ENCODE measurements around the gene TADA2B.

DNA sequence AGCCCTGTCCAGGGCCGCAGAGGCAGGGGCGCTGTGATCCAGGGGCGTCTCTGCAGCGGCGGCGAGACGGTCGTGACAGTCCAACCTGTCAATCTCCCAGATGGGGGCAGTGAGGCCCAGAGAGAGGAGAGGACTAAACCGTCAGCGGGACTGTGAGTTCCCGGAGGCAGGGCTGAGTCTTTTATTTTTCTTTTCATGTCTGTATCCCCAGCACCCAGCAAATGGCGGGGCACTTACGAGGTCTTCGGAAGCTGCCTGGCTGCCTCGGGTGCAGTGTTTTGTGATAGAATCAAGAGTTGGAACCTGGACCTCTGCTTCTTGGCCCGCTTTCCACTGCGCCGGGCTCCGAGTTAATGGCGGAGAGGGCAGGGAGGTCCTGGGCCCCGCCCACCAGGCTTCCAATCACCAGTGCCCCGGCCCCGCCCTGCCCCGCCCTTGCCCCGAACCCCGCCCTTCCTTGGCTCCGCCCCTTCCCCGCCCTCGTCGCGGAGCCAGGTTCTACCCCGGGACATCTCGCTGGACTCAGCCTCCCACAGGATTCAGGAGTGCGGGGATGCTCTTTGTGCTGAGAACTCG is 59.9 kb downstream of the TADA2B start:
- TF ChIP-seq EP300 (IDR thresholded peaks at IDR 0.05) (no peak), CEBPB (IDR thresholded peaks at IDR 0.05) (no peak), RCOR1 (IDR thresholded peaks at IDR 0.05; ENCODE audit: low read depth, low read length) (no peak), SMC3 (IDR thresholded peaks at IDR 0.05) (no peak), ZNF302 (CRISPR knock-in tag; IDR thresholded peaks at IDR 0.05) (no peak), POLR2A (IDR thresholded peaks at IDR 0.05; ENCODE audit: low read length) (peak; percentile 55), MAFK (IDR thresholded peaks at IDR 0.05; ENCODE audit: partially characterized antibody) (no peak), MYC (IDR thresholded peaks at IDR 0.05; ENCODE audit: borderline replicate concordance, low read length) (no peak)
- TF ChIP-seq, protein P1, sequence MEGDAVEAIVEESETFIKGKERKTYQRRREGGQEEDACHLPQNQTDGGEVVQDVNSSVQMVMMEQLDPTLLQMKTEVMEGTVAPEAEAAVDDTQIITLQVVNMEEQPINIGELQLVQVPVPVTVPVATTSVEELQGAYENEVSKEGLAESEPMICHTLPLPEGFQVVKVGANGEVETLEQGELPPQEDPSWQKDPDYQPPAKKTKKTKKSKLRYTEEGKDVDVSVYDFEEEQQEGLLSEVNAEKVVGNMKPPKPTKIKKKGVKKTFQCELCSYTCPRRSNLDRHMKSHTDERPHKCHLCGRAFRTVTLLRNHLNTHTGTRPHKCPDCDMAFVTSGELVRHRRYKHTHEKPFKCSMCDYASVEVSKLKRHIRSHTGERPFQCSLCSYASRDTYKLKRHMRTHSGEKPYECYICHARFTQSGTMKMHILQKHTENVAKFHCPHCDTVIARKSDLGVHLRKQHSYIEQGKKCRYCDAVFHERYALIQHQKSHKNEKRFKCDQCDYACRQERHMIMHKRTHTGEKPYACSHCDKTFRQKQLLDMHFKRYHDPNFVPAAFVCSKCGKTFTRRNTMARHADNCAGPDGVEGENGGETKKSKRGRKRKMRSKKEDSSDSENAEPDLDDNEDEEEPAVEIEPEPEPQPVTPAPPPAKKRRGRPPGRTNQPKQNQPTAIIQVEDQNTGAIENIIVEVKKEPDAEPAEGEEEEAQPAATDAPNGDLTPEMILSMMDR (IDR thresholded peaks at IDR 0.05) = no peak

Measured in A549 (cell line).